Gastrocnemius medialis (tissue), 4 donors: Measurements from ENCODE around the gene AK8. TPM values are rescaled to one million over a fixed set of nuclear protein-coding genes. Genes with fewer than 3 reads are reported as not detected.

ENCODE experiments used
- ATAC-seq, 2 donors: fragments of 150-250 bp; one replicate each; pipeline ENCODE4 v1.9.1; 2016
- DNase-seq, 2 donors: peaks; one replicate each; pipeline ENCODE4 v3.0.0-alpha.2; 2019
- H3K27ac ChIP-seq, 4 donors: fragments of 200-600 bp; sonication (generic); 1 replicate in 1 of 4; 2 replicates in 3 of 4; pipeline ENCODE4 v1.5.1; 2016 to 2018; ENCODE audit warnings: mild to moderate bottlenecking in 2 of 4, moderate library complexity in 1 of 4
- H3K27me3 ChIP-seq, 3 donors: fragments of 200-600 bp; sonication (generic) in 2 of 3; 1 replicate in 1 of 3; 2 replicates in 2 of 3; pipeline versions ENCODE4 v1.5.1 to v1.6.0; 2016 to 2019; ENCODE audit warnings: mild to moderate bottlenecking in 1 of 3, moderate library complexity in 1 of 3
- H3K36me3 ChIP-seq, 2 donors: fragments of 200-600 bp; sonication (generic) in 1 of 2; one replicate each; pipeline ENCODE4 v1.5.1; 2017 to 2018
- H3K4me1 ChIP-seq, 2 donors: fragments of 200-600 bp; sonication (generic) in 1 of 2; one replicate each; pipeline ENCODE4 v1.5.1; 2016 to 2017; ENCODE audit warnings: mild to moderate bottlenecking in 2 of 2
- H3K4me3 ChIP-seq, 4 donors: fragments of 200-600 bp; sonication (generic) in 3 of 4; 1 replicate in 1 of 4; 2 replicates in 3 of 4; pipeline ENCODE4 v1.5.1; 2016 to 2019; ENCODE audit warnings: mild to moderate bottlenecking in 2 of 4
- H3K9me3 ChIP-seq, 3 donors: fragments of 200-600 bp; sonication (generic) in 2 of 3; 1 replicate in 1 of 3; 2 replicates in 2 of 3; pipeline ENCODE4 v1.5.1; 2016 to 2019
- CTCF ChIP-seq, 5 experiments: fragments of 450-650 bp in 3 of 5; fragments of 200-600 bp in 2 of 5; sonication (generic) in 2 of 5; IDR thresholded peaks in 4 of 5; conservative IDR thresholded peaks in 1 of 5; 1 replicate in 4 of 5; 2 replicates in 1 of 5; pipeline ENCODE4 v1.5.1; 2016 to 2019; ENCODE audit warnings: antibody characterized with exemption in 5 of 5, mild to moderate bottlenecking in 3 of 5, moderate library complexity in 3 of 5
- POLR2A ChIP-seq, 2 donors: fragments of 450-650 bp; IDR thresholded peaks; one replicate each; pipeline ENCODE4 v1.6.1; 2017; ENCODE audit warnings: antibody characterized with exemption in 2 of 2, mild to moderate bottlenecking in 2 of 2, moderate library complexity in 2 of 2
- in situ Hi-C, 4 donors: fragments of 200-750 bp; cut with MboI; loops; one replicate each; pipeline versions ENCODE4 v1.15.0 to v1.8.0; 2017; ENCODE audit warnings: low sequenced_read_pairs in 4 of 4
- intact Hi-C: fragments of 100-400 bp; cut with DNase I; formaldehyde crosslinking; loops from one replicate; pipeline ENCODE4 v1.15.1; 2023; ENCODE audit warnings: low total_unique reads
- total RNA-seq, 4 donors: library from RNA; depleted of rRNA; stranded (reverse); fragments of >200 nt; gene quantifications; one replicate each; pipeline versions ENCODE4 v1.1.0 to v1.2.3, GENCODE V29; 2016

Gene AK8
- total RNA-seq, 4 donors from 2014 or later = not detected

- Histone ChIP-seq H3K9me3 (no peaks in the 10 kb centered on the region), H3K27ac (no peak overlapping the region), H3K4me1 (no peaks in the 10 kb centered on the region), H3K27me3 (peaks cover 0 to 3% (median 0%) of the 10 kb centered on the region in 3 donors), H3K4me3 (no peak overlapping the region), H3K36me3 (no peaks in the 10 kb centered on the region)
- no peak for ATAC-seq
- DNase-seq = no peak
- in situ Hi-C loops = no loop called here
- intact Hi-C loops = no loop called here
- TF ChIP-seq CTCF (IDR thresholded peaks at IDR 0.05 in 4 of 5, conservative IDR thresholded peaks at IDR 0.05 in 1 of 5) (no peak), POLR2A (IDR thresholded peaks at IDR 0.05) (no peak)
Measured at GRCh38 chr9:132853482-132853881, 24.6 kb downstream of the AK8 start.

GRCh38 chr9:132849185-132849706 is 28.8 kb downstream of the AK8 start:
- Histone ChIP-seq H3K9me3 (no peaks in the 10 kb centered on the region), H3K27ac (no peak overlapping the region), H3K4me3 (no peak overlapping the region), H3K36me3 (no peaks in the 10 kb centered on the region), H3K27me3 (peaks cover 0 to 3% (median 0%) of the 10 kb centered on the region in 3 donors), H3K4me1 (no peaks in the 10 kb centered on the region)
- ATAC-seq = no peak
- in situ Hi-C loops (no loop called here), intact Hi-C loops (no loop called here)
- no peak for DNase-seq
- TF ChIP-seq POLR2A (IDR thresholded peaks at IDR 0.05) = no peak
- no peak for TF ChIP-seq CTCF (IDR thresholded peaks at IDR 0.05 in 4 of 5, conservative IDR thresholded peaks at IDR 0.05 in 1 of 5)

- in situ Hi-C loops (no loop called here), intact Hi-C loops (no loop called here)
- no peak overlapping the region for H3K4me3 ChIP-seq
- H3K9me3 ChIP-seq = no peaks in the 10 kb centered on the region
- no peaks in the 10 kb centered on the region for H3K36me3 ChIP-seq
- no peak for TF ChIP-seq POLR2A (IDR thresholded peaks at IDR 0.05)
- ATAC-seq (no peak), DNase-seq (no peak)
- H3K27ac ChIP-seq = no peak overlapping the region
- H3K27me3 ChIP-seq = peaks cover 0 to 3% (median 0%) of the 10 kb centered on the region in 3 donors
- H3K4me1 ChIP-seq = no peaks in the 10 kb centered on the region
Measured at GRCh38 chr9:132846918-132847515, 31.1 kb downstream of the AK8 start.

- ATAC-seq = no peak
- Histone ChIP-seq H3K36me3 (no peaks in the 10 kb centered on the region), H3K4me3 (no peak overlapping the region), H3K9me3 (no peaks in the 10 kb centered on the region), H3K27me3 (peaks cover 0 to 3% (median 0%) of the 10 kb centered on the region in 3 donors), H3K4me1 (no peaks in the 10 kb centered on the region), H3K27ac (no peak overlapping the region)
- in situ Hi-C loops = no loop called here
- intact Hi-C loops = no loop called here
- no peak for DNase-seq
- TF ChIP-seq CTCF (IDR thresholded peaks at IDR 0.05 in 4 of 5, conservative IDR thresholded peaks at IDR 0.05 in 1 of 5) (no peak), POLR2A (IDR thresholded peaks at IDR 0.05) (no peak)
Measured at GRCh38 chr9:132846109-132846917, 31.8 kb downstream of the AK8 start.
